ENCODE results near the gene NLGN1.

DNA sequence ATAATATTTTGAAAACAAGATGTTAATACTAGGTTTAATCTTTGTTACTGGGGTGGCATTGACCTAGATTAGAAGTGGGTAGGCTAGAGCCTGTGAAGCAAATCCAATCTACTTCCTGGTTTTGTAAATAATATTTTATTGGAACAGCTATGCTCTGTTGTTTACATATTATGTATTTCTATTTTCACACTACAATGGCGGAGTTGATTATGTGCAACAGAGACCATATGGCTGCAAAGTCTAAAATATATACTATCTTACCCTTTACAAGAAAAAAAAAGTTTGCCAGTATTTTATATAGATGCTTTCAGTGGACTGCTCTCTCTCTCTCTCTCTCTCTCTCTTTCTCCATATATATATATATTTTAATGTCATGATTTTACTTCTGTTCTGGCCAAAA is 244.2 kb downstream of the NLGN1 start:
- TF ChIP-seq EZH2phosphoT487 (IDR thresholded peaks at IDR 0.05; ENCODE audit: insufficient read depth, low read depth) (no peak), EZH2 (IDR thresholded peaks at IDR 0.05; ENCODE audit: insufficient read depth, poor library complexity, severe bottlenecking) (no peak)

All from GM23248 (cell line).